Mesodermal cell (in vitro differentiated cells): Measurements from ENCODE around the gene DNM3.

ENCODE experiments used
- H3K27ac ChIP-seq: 2 replicates; pipeline ENCODE4 v1.7.0; 2013; ENCODE audit warnings: mild to moderate bottlenecking, low read depth, low read length, moderate library complexity; ENCODE audit not compliant: severe bottlenecking
- H3K36me3 ChIP-seq: 2 replicates; pipeline ENCODE4 v1.7.1; 2013; ENCODE audit warnings: mild to moderate bottlenecking, low read length, moderate library complexity; ENCODE audit not compliant: control insufficient read depth, insufficient read depth
- H3K4me1 ChIP-seq: one replicate; pipeline ENCODE4 v1.7.1; 2013; ENCODE audit warnings: mild to moderate bottlenecking, low read length; ENCODE audit not compliant: insufficient read depth, control insufficient read depth, poor library complexity, severe bottlenecking
- H3K4me3 ChIP-seq: 2 replicates; pipeline ENCODE4 v1.7.0; 2013; ENCODE audit warnings: low read length, control low read depth, mild to moderate bottlenecking; ENCODE audit not compliant: insufficient read depth, poor library complexity, severe bottlenecking; ENCODE audit errors: extremely low read depth
- H3K9me3 ChIP-seq: 2 replicates; pipeline ENCODE4 v1.7.1; 2013; ENCODE audit warnings: mild to moderate bottlenecking, low read length, moderate library complexity; ENCODE audit not compliant: control insufficient read depth
- WGBS, 2 experiments: methylation state at CpG; one replicate each; pipeline ENCODE4 v1.1.5; 2013; ENCODE audit warnings: missing lambda C conversion rate in 2 of 2; ENCODE audit not compliant: insufficient coverage in 2 of 2; 5-methylcytosine and 5-hydroxymethylcytosine counted together

The DNM3 gene

DNA sequence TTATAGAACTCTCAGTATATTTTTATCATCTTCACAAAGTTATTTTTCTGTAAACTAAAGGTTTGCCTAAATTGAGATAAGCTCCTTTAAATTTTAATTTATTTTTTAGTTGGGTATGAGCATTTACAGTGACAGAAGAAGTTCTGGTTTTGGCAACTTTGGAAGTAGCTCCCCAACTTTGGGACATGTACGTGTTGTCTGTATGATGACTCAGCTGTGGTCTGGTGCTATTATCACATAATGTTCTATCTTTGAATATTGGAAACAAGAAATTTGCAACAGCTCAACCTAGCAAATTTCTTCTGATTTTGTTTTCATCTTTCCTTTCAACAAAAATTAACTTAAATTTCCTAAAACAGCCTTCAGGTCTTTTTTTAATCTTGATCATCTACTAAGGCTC is 532.6 kb downstream of the DNM3 start:
- Histone ChIP-seq H3K36me3 (no peaks in the 10 kb centered on the region), H3K4me1 (no peaks in the 10 kb centered on the region), H3K4me3 (no peak overlapping the region), H3K27ac (no peak overlapping the region), H3K9me3 (no peaks in the 10 kb centered on the region)
- no CpG with 5 or more reads among the region's 1 CpG for WGBS, 2 experiments

- no peaks in the 10 kb centered on the region for H3K9me3 ChIP-seq
- no peaks in the 10 kb centered on the region for H3K4me1 ChIP-seq
- no CpG with 5 or more reads among the region's 2 CpGs for WGBS, 2 experiments
- no peak overlapping the region for H3K27ac ChIP-seq
- no peaks in the 10 kb centered on the region for H3K36me3 ChIP-seq
- no peak overlapping the region for H3K4me3 ChIP-seq
Measured at GRCh38 chr1:172375211-172375631, 533.9 kb downstream of the DNM3 start.

- Histone ChIP-seq H3K9me3 (no peaks in the 10 kb centered on the region), H3K27ac (no peak overlapping the region), H3K36me3 (no peaks in the 10 kb centered on the region), H3K4me1 (peaks cover 8% of the 10 kb centered on the region), H3K4me3 (no peak overlapping the region)
- no CpG with 5 or more reads among the region's 2 CpGs for WGBS, 2 experiments
Measured at GRCh38 chr1:172376431-172376830, 535.1 kb downstream of the DNM3 start.

DNA sequence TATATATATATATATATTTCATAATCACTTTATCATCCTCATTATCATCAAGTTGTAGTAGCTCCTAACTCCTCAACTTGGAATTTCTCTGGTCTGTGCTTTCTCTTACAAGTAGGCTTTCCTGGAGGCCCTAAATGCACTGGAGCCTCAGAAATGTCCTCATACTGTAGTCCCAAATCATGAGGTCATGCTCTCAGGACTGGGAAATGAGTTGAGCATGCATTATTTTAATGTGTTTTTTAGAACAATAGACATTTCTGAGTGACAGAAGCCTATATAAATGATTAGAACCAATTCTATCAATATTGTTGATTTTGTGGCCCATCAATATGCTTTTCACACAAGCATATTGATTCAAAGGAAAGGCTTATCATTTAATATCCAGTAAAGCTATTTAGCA is 536.3 kb downstream of the DNM3 start:
- Histone ChIP-seq H3K27ac (no peak overlapping the region), H3K4me3 (no peak overlapping the region), H3K9me3 (no peaks in the 10 kb centered on the region), H3K4me1 (peaks cover 18% of the 10 kb centered on the region), H3K36me3 (no peaks in the 10 kb centered on the region)

GRCh38 chr1:172378109-172378760 is 536.9 kb downstream of the DNM3 start:
- Histone ChIP-seq H3K36me3 (no peaks in the 10 kb centered on the region), H3K4me1 (peaks cover 25% of the 10 kb centered on the region), H3K9me3 (no peaks in the 10 kb centered on the region), H3K27ac (no peak overlapping the region), H3K4me3 (no peak overlapping the region)
- no CpG with 5 or more reads among the region's 1 CpG for WGBS, 2 experiments

- Histone ChIP-seq H3K9me3 (no peaks in the 10 kb centered on the region), H3K4me3 (no peak overlapping the region), H3K4me1 (peaks cover 37% of the 10 kb centered on the region), H3K36me3 (no peaks in the 10 kb centered on the region), H3K27ac (peak overlapping the region; percentile 52)
- no CpG with 5 or more reads among the region's 6 CpGs for WGBS, 2 experiments
Measured at GRCh38 chr1:172380441-172381244, 539.3 kb downstream of the DNM3 start.

GRCh38 chr1:172381946-172382345 is 540.6 kb downstream of the DNM3 start:
- Histone ChIP-seq H3K9me3 (no peaks in the 10 kb centered on the region), H3K27ac (peak overlapping the region; percentile 3), H3K36me3 (no peaks in the 10 kb centered on the region), H3K4me1 (peaks cover 37% of the 10 kb centered on the region), H3K4me3 (no peak overlapping the region)
- WGBS, 2 experiments, result 100% methylated on average over 1 to 2 of the region's 2 CpGs

GRCh38 chr1:172382406-172382805 is 541.1 kb downstream of the DNM3 start:
- H3K36me3 ChIP-seq, result no peaks in the 10 kb centered on the region
- peaks cover 37% of the 10 kb centered on the region for H3K4me1 ChIP-seq
- no CpG with 5 or more reads among the region's 1 CpG for WGBS, 2 experiments
- H3K9me3 ChIP-seq, result no peaks in the 10 kb centered on the region
- no peak overlapping the region for H3K4me3 ChIP-seq
- H3K27ac ChIP-seq, result peak overlapping the region; percentile 93

DNA sequence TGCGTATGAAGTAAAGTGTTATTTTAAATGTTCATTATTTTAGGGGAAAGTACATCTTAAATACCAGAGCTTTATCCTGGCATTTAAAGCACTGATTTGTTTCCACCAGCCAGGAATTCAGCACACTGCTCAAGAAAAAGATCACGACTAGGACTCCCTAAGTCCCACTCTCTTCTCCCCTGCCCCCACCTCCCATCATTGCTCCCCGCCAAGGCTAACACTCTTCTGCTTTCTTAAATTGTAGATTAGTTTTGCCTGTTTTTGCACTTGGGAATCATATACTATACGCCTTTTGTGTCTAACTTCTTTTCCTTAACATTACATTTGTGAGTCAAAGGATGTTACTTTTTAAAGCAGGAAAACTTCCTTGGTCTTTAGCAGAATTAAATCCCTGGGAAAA is 541.7 kb downstream of the DNM3 start:
- Histone ChIP-seq H3K27ac (peak overlapping the region; percentile 93), H3K36me3 (no peaks in the 10 kb centered on the region), H3K4me1 (peaks cover 37% of the 10 kb centered on the region), H3K9me3 (no peaks in the 10 kb centered on the region), H3K4me3 (no peak overlapping the region)
- WGBS, 2 experiments, result 33 to 100% methylated on average over 1 of the region's 4 CpGs

GRCh38 chr1:172383536-172383935 is 542.2 kb downstream of the DNM3 start:
- WGBS, 2 experiments, result no CpG with 5 or more reads among the region's 3 CpGs
- Histone ChIP-seq H3K27ac (peak overlapping the region; percentile 93), H3K9me3 (no peaks in the 10 kb centered on the region), H3K4me1 (peaks cover 37% of the 10 kb centered on the region), H3K4me3 (no peak overlapping the region), H3K36me3 (peaks cover 3% of the 10 kb centered on the region)

- peaks cover 5% of the 10 kb centered on the region for H3K36me3 ChIP-seq
- peaks cover 37% of the 10 kb centered on the region for H3K4me1 ChIP-seq
- H3K27ac ChIP-seq, result no peak overlapping the region
- no peaks in the 10 kb centered on the region for H3K9me3 ChIP-seq
- H3K4me3 ChIP-seq, result no peak overlapping the region
- WGBS, 2 experiments, result no CpG with 5 or more reads among the region's 1 CpG
Measured at GRCh38 chr1:172384656-172385055, 543.4 kb downstream of the DNM3 start.
